ENCODE data around the gene TTC24.
"Not testable (repeated sequence)": the region's sequence is repeated elsewhere in the genome, so short reads cannot be mapped to it uniquely, and the experiment has no call there.

TTC24 gene

GRCh38 chr1:156612666-156613065, 33.1 kb downstream of the TTC24 start:
- no peak for DNase-seq

- DNase-seq = peak in 1 of 2 experiments; percentile 38
These were observed 36.4 kb downstream of the TTC24 start for GRCh38 chr1:156615946-156616345.

GRCh38 chr1:156616463-156616862, 36.9 kb downstream of the TTC24 start:
- DNase-seq = peak; percentile 89 to 91

- peak; percentile 73 to 83 for DNase-seq
These were observed 39.5 kb downstream of the TTC24 start, which contains the start of gene HAPLN2 for GRCh38 chr1:156618853-156619581. TSS of gene HAPLN2 (plus strand) at chr1:156619415. CDS start at chr1:156623491, 4,076 bp downstream.

GRCh38 chr1:156619582-156619955, 40.0 kb downstream of the TTC24 start:
- no peak for DNase-seq

- no peak for DNase-seq
These were observed 43.2 kb downstream of the TTC24 start for GRCh38 chr1:156622581-156623297.

- peak; percentile 78 to 92 for DNase-seq
These were observed 44.7 kb downstream of the TTC24 start for GRCh38 chr1:156623946-156624813.

GRCh38 chr1:156624814-156625435, 45.4 kb downstream of the TTC24 start:
- no peak for DNase-seq

- DNase-seq = peak; percentile 48 to 61
These were observed 46.0 kb downstream of the TTC24 start for GRCh38 chr1:156625436-156626078.

- no peak for DNase-seq
These were observed 46.5 kb downstream of the TTC24 start for GRCh38 chr1:156626079-156626438.

GRCh38 chr1:156627313-156627880, 47.9 kb downstream of the TTC24 start:
- peak; percentile 66 to 82 for DNase-seq

- no peak for DNase-seq
These were observed 50.4 kb downstream of the TTC24 start for GRCh38 chr1:156629823-156630449.

- DNase-seq = not testable (repeated sequence)
These were observed 51.6 kb downstream of the TTC24 start for GRCh38 chr1:156631152-156631551.

- DNase-seq = no peak
These were observed 52.8 kb downstream of the TTC24 start for GRCh38 chr1:156632355-156632754.
